GM19438 (cell line): ENCODE results near the gene DDRGK1.

Experiments
- ATAC-seq: cut with Tn5 transposase; IDR thresholded peaks from one replicate; pipeline ENCODE4 v1.9.1; 2021; ENCODE audit warnings: low read depth; ENCODE audit not compliant: unreplicated experiment

Gene DDRGK1

GRCh38 chr20:3237011-3237957, 32.8 kb upstream of the DDRGK1 start:
- ATAC-seq = no peak

DNA sequence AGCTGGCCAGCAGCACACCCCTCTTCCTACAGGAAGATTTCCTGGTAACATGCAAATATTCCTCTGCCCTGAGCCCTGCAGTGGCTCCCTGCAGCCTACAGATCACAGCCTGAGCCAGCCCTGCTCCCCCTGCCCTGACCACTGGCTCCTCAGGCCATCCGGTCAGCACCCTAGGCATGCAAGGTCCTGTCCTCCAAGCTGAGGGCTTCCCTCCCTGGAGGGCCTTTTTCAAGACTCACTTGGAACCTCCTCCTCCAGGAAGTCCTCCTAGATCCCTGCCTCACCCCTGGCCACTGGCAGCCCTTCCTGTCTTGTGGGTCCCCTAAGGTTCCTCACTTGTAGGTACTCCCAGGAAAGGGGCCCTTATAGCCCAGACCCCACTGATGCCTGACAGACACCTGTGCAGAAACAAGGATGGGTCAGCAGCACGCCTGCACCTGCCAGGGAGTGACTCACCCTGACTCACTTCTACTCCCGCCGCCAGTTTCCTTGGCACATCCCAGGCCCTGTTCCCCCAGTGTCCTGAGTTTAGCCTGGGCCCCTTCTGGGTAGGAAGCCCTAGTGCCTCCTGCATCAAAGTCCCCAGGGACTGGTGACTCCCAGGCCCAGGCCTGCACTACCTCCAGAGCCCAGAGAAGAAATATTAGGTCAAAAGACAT, 31.3 kb upstream of the DDRGK1 start:
- ATAC-seq = no peak

DNA sequence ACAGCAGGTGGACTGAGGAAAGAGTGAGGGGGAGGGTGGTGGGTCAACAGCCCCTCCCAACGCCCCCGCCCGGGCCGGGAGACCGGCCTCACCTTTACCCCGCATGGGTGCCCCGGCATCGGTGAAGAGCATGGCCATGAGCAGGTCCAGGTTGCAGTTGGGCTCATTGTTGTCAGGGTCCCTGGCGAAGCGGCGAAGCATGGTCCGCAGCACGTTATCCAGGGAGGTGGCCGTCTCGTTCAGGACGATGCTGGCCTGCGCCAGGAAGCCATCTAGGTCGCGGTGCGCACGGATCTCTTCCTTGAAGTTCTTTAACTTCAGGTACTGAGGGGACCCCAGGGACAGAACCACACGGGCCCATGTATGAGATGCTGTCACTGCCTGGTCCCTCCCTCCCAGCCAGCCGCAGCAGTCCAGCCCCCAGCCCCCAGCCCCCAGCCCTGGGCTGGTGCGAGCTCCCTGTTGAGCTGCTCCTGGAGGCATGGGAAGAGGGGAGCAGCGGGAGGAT, 29.6 kb upstream of the DDRGK1 start:
- ATAC-seq = no peak

GRCh38 chr20:3233131-3233990, 28.9 kb upstream of the DDRGK1 start:
- ATAC-seq = no peak

DNA sequence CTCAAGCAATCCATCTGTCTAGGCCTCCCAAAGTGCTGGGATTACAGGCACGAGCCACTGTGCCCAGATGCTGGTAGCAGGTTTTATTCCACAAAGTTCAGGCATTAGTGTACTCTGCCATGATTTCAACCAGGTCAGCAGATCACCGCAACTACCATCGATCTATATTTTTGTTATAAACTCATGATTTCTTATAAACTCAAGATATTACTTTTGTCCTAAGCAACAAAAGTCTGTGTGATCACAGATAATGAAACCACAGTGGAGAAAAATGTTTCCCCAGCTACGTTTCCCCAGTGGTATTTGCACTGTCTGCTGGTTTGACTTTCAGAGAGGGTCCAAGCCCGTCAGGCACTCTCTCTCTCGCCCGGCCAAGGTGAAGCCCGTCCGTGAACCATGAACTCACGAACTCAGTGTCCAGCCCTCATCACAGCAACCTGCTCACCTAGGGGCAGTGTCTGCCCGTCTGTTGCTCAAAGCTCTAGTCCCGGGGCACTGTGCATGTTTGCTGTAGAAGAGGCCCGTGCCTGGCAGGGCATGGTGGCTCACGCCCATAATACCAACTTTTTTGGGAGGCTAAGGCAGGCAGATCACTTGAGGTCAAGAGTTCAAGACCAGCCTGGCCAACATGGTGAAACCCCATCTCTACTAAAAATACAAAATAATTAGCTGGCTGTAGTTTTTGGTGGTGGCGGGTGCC, 27.6 kb upstream of the DDRGK1 start:
- ATAC-seq = no peak

GRCh38 chr20:3231116-3231515, 26.6 kb upstream of the DDRGK1 start:
- ATAC-seq = no peak

- ATAC-seq = no peak
Observed at GRCh38 chr20:3229798-3230197, 25.3 kb upstream of the DDRGK1 start.

GRCh38 chr20:3229158-3229557, 24.7 kb upstream of the DDRGK1 start:
- ATAC-seq = no peak

DNA sequence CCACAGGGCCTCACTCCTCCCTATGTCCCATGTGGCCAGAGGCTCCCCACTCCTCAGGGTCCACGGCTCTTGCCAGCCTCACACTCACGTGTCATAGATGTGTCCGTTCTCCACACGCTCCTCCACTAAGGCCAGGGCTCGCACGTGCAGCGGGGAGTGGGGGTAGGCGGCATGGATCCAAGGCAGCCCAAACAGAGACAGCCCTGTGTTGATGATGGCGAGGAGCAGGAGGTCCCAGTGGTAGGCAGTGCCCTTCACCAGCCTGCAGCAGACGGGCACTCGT, 24.2 kb upstream of the DDRGK1 start:
- no peak for ATAC-seq

- no peak for ATAC-seq
Observed at GRCh38 chr20:3227936-3228749, 23.7 kb upstream of the DDRGK1 start.

DNA sequence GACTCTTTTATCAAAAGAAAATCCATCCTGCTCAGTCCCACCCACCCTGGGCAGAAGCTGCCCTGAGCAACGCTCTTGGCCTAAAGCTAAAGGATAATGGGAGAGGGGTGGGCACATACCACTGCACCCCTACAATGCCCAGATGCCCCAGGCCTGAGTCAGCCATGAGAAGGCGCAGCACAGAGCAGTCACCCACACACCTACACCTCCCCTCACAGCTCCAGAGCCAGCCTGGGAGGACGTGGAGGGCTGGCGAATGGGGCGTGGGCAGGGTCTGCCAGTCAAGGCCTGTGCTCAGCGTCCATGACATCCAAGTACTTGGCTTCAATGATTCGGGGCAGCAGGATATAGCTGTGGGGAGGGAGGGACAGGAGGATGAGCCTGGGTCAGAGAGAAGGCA, 23.0 kb upstream of the DDRGK1 start:
- no peak for ATAC-seq

DNA sequence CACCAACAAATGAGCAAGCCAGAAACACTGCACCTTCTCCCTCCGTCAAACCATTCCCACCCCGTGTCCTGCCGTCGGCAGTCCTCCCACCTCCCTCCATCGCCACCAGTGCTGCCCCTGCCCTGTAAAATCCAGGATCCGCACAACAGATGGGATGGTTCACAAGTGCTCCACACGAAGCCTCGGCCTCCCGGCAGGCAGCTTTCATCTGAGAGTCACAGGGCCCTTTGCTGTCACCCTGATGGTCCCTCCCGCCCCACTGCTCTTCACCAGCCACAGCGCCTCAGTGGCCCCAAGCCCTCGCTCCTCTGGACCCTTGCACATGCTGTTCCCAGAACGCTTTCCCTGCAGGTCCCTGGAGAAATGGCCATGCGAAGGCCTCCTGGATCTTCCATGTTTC, 22.4 kb upstream of the DDRGK1 start:
- no peak for ATAC-seq

DNA sequence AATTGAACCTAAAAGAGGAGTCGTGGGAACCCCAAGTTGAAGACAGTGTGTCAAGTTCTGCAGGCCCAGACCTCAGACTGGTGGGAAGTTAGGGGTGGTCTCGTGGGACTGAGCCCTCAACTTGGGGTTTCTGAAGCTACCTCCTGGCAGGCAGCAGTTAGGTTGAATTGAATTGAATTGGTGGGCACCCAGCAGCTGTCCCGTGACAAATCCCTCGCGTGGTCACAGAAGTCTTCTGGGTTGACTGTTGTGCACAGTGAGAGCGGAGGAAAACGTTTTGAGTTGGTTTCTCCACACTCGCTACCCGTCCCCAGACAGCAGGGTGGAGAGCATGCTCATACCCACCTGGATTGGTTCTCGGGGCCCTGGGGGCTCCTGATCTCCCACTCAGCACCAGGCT, 21.6 kb upstream of the DDRGK1 start:
- ATAC-seq = no peak

- no peak for ATAC-seq
Observed at GRCh38 chr20:3224681-3225421, 20.4 kb upstream of the DDRGK1 start.

GRCh38 chr20:3223994-3224680, 19.7 kb upstream of the DDRGK1 start:
- no peak for ATAC-seq

DNA sequence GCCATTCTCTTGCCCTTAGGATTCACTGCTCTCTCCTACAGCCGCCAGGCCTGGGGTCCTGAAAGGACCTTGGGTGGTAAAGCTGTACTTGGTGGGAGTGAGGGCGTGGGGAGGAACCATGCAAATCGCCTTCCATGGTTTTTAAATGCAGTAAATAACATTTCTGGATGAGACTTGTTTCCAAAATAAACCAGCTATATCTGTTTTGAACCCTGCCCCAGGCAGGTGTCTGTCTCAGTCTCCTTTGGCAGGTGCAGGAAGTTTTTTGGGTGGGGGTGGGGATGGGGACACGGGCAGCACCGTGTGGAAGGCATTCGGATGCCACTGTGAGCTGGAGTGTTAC, 19.1 kb upstream of the DDRGK1 start:
- no peak for ATAC-seq

- no peak for ATAC-seq
Observed at GRCh38 chr20:3222635-3223600, 18.4 kb upstream of the DDRGK1 start.
